Stimulated activated CD8-positive, alpha-beta memory T cell treated with anti-CD3 and anti-CD28 coated beads, Interleukin-7, amount 100 ng/mL, for 1 hour (primary cell): Measurements from ENCODE around the gene DUSP10.

Experiments
- DNase-seq, 2 donors: peaks; one replicate each; pipeline ENCODE4 v3.0.0-alpha.2; 2020; ENCODE audit warnings: low read depth in 2 of 2

DUSP10 gene

GRCh38 chr1:221765527-221765926, 23.6 kb upstream of the DUSP10 start:
- DNase-seq = no peak

DNA sequence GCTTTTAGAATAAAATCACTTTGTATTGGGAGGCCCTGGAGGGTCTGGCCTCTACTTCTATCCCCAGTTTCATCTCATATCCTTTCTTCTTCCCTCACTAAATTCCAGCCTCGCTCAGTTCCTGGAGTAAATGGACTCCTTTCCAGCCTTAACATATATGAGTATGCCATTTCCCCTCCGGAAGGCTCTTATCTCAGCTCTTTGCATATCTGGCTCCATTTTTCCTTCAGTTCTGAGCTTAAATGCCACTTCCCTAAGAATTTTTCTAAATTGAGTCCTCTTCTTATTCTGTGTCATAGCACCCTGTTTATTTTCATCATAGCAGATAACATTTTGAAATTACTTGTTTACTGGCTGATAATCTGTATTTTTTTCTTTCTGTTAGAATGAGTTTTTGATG, 20.2 kb upstream of the DUSP10 start:
- no peak for DNase-seq

GRCh38 chr1:221761354-221762002, 19.6 kb upstream of the DUSP10 start:
- DNase-seq = no peak

DNA sequence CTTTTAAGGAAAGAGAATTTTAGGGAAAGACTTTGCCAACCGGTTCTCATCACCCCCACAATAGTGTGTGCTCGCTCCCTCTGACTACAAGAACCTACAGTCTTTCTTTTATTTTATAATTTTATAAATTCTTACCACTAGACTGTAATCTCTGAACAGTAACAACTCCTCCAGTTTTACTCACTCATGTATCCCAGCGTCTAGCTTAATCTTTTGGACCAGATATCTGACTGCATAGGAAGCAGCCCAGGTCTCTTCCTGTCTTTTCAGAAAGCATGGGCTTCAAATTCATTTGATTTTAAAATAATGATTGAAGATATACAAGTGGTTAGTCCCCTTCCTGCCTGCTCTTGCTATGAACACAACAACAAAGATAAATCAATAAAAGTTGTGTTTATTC, 19.0 kb upstream of the DUSP10 start:
- no peak for DNase-seq

DNA sequence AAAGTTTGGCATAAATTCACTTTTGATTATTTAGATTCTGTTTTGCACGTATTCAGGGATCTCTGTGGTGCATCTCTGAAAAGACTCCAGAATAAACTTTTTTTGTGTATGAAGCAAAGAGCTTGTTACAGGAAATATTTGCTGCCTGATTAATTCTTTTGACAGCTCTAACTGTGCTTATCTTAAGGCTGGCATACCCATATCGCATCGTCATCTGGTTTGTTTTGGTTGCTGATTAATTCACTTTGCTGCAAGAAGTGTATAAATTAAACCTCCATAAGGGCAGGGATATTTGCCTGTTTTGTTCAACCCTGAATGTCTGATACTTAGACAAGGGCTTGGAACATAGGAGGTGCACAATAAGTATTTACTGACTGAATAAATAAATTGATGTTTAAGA, 17.5 kb upstream of the DUSP10 start:
- no peak for DNase-seq

DNA sequence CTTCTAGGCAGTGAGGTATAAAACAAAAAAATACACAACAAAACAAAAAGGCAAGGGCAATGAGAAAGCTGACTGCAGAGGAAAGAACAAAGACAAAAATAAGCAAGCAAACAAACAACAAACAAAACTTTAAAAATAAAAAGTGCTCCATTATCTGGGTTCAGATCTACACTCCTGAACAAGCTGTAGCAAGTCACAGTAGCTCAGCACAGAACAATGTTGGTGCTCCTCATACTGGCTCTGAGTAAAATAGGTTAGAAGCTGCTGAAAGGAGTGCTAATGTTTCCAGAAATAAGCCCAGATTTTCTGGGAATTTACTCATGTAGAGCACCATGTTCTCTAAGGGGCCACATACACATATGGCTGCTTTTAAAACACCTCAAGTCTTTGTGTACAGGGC, 16.6 kb upstream of the DUSP10 start:
- DNase-seq = no peak

DNA sequence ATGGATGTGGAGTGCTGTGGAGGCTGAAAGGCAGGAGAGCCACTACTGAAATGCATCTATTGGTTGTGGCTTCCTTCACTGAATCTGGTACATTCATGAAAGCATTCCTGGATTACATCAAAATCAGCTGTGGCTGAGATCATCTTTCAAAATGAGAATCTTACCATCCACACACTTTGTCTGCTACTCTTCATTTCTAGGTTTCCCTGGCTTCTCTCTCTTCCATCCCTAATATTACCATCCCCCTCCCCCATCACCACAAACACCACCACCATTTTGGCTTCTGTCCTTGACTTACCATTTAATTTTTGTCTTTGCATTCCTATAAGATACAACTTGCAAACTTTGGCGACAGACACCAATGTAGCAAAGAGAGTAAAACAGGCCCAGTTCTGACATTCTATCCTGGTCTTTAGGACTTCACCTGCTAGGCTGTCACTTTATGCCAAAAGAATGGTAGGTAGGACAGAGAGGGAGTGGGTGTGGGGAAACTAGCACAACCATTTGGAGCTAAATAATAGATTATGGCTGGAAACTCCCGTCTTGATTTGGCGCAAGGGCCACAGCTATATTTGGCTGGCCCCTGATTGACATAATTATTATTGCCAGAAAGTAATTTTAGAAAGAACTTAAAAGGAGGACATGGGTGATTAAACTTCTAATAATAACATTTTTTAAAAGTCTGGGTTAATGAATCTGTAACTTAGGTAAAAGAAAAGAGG, 15.1 kb upstream of the DUSP10 start:
- no peak for DNase-seq

DNA sequence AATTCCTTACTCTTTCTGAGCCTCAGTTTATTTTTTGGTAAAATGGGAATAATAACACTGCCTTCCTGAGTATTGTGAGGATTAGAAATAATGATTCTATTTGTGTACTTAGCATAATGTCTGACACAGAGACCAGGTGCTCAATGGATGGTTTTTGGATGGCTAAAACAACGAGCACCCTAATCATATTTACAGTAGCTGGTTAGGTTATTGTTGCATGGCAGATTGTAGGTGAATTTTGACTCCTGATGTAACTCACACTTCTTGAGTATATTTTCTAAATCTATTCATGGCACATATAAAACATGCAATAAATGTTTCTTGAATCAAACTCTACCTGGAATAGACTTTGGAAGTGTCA, 11.9 kb upstream of the DUSP10 start:
- DNase-seq = no peak

DNA sequence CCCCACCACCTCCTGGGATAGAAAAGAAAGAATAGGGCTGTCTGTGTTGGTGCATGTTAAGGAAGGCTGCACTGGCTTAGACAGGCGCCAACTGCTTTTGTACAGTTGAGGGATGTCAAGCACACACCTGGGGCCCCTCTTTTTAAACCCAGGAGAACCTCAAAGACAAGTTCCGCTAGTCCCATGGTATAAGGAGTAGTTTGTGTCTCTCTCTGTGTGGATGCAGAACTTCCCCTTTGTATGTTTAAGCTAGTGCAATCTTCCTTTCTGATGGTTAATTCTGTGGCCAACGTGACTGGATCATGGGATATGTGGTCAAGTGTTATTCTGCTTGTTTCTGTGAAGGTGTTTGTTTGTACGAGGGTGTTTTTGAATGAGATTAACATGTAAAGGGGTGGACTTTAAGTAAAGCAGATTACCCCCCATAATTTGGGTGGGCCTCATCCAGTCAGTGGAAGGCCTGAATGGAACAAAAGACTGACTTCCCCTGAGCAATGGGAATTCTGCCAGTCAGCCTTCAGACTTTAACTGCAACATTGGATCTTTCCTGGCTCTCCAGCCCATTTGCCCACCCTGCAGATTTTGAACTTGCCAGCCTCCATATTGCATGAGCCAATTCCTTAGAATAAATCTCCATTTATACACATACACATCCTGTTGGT, 9.5 kb upstream of the DUSP10 start:
- DNase-seq = no peak

- DNase-seq = no peak
These were observed 7.1 kb upstream of the DUSP10 start for GRCh38 chr1:221748981-221749380.

DNA sequence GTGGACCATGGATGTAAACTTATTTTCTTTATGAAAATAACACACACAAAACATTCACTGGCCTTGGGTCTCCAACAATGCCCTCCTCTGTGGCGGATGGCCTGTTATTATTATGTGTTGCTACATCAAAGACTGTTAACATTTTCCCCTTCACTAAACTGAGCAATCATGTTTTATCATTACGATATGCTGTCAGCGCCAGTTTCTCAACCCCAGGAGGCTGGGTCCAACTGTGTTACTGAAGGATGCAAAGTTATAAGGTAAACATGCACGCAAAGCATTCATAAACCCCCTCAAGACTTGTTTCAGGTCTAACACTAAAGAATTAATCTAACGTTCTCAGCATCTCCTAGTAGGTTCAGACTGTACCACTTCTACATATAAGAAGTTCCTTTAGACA, 6.0 kb upstream of the DUSP10 start:
- DNase-seq = no peak

GRCh38 chr1:221743416-221744208, 1.7 kb upstream of the DUSP10 start:
- no peak for DNase-seq

- DNase-seq = peak; percentile 61
These were observed 896 bp upstream of the DUSP10 start for GRCh38 chr1:221742555-221743415.

DNA sequence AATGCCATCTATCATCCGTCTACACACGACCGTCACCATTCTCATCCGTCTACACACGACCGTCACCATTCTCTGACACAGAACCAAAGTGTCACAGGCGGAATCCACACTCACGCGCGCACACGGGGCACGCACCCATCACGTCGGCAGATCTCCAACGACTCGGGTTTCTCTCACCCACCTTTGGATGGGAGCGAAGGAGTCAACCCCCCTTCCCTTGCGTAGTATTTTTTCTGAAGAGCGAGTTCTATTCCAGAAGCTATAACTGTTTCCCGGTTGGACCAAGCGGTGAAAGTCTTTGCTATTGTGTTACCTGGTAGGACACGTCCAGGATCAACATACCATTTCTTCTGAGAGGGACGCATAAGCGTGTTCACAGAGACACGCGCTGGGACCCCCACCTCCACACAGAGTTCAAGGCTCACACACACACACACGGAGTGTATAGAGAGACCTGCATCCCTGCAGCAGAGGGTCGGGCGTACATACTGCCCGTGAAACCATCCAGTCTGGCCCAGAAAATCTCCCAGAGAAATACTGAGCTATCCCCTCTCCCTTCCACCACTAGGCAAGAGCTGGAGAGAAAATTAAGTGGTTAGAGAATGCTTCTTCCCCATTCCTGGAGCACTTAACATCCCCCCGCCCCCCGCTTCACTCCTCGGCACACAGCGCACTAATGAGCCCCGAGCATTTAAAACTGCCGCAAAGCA, 741 bp downstream of the DUSP10 start:
- DNase-seq = no peak

DNA sequence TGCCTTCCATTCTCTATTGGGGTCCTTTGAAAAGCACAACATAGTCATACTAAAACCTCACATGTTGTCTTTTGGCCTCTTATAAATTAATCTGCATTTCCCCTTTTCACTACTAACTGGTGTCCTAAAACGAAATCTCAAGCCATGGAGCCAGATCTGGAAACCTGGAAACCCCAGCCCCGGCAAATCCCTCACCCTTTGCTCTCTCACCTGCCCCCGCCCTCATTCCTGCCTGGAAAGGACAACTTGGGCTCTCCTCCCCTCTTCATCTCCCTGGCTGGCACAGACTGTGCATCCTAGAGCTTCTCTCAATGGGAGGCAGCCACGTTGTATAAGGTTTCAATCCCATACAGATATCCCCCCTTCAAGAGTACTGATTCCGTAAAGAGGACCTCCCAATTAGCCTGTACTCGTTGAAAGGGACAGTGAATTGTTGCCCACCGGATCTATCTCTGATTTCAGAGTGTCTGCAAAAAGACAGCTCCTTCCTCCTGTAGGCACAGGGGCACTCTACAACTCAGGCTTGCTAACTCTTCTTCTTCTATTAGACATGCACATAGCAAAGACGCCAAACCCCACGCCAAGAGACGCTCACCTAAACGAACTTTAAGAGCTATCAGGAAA, 1.4 kb downstream of the DUSP10 start:
- no peak for DNase-seq

DNA sequence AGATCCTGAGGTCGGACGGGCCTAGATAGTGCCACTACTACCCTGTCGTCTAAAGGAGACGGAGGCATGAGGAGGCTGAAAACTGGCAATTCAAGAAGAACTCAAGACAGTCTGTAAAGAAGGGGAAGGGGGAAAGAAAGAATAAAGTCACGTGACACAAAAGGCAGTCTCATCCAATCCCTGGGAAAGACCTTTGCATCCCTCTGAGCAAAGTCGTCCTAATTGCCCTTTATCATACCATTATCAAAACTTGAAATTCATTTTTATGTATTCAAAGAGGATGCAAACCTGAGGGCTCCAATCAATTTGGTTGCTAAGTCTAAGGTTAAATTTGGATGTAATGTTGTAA, 2.2 kb downstream of the DUSP10 start:
- no peak for DNase-seq

GRCh38 chr1:221739018-221739676, 2.7 kb downstream of the DUSP10 start:
- no peak for DNase-seq

DNA sequence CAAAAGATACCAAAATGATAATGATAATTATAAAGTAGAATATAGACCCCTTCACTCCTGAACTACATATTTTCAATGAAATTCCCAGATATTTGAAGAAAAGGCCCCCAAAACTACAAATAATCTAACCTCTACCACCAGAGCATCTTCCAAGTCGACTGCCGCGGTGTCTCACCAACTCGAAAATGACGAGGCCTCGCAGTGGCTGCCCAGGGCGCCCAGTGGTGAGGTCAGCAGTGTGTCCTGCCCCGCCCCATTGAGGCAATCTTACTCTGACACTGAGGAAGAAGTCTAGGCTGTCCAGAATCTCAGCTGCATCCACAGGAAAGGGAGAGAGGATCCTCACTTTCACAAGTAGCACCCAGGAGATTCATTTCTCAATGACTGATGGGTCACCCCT, 5.2 kb downstream of the DUSP10 start:
- DNase-seq = no peak

- DNase-seq = no peak
These were observed 5.9 kb downstream of the DUSP10 start for GRCh38 chr1:221735999-221736398.

- DNase-seq = no peak
These were observed 7.7 kb downstream of the DUSP10 start for GRCh38 chr1:221734187-221734586.
